Measurements from ENCODE around the gene MUCL3.
A peak's percentile ranks its signal among the peaks of the same experiment; 100 is the strongest.
"Not testable (repeated sequence)": the region's sequence is repeated elsewhere in the genome, so short reads cannot be mapped to it uniquely, and the experiment has no call there.

The MUCL3 gene

GRCh38 chr6:30988209-30988825, 47.5 kb downstream of the MUCL3 start:
- DNase-seq = no peak

DNA sequence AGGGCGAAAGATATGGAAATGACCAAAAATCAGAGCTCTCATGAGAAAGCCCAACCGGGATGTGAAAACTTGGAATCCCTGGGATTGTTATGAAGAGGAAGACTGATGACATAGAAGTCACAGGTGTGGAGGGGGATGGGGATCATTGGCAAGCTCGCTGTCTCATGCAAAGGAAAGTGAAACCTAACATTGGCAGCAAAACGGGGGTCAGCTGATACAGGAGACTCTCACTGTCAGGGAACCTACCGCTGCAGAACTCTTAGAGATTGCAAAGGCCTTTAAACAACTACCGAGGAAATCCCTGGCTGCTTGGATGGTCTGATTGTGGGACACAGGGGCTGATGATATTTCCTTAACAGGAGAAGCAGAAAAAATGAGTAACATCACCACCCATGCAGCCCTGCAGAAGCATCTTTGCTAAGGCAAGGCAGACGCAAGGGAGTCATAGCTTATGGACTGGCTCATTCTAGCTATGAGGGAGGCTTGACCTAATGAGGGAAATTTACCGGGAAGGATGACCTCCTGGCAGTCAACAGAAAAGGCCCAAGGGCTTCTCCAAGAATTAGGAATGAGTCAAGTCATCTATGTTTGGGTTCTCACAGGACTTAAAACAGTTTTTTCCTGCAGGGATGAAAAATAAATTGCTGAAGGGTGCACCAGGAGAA, 49.8 kb downstream of the MUCL3 start:
- peak; percentile 16 for DNase-seq

DNA sequence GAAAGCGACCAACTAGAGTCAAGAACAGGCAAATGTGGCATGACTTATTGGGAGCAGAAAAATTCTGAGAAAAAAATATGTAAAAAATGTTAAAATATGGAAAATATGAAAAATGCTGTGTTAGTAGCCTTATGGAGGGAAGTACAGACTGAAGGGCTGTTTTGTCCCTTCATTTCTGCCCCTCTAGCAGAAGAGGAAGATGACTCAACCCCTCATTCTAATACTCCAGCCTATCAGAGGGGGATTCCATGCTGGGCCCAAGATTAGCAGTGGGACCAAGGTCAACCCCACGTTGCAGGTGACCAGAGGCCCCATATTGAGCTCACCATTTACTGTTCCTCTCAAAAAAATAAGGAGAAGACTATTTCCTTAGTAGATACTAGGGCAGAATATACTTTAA, 51.1 kb downstream of the MUCL3 start:
- no peak for DNase-seq

DNA sequence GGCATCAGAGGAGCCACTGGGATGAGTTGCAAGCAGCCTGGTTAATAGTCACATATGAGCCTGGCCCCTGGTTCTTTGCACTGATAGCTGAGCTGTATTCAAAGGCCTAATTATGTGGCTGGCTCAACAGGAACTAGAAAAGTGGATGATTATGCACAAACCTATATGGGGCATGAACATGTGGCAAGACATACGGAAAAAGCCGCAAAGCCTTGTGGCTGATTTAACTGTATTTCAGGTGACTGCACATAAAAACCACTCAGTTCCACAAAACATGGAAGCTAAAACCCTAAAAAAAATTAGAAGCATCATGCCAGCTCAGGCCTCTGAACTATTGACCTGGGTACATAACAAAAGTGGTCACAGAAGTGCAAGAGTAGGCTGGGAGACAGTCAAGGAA, 56.5 kb downstream of the MUCL3 start:
- DNase-seq = no peak

GRCh38 chr6:30998785-30999184, 58.0 kb downstream of the MUCL3 start:
- no peak for DNase-seq

DNA sequence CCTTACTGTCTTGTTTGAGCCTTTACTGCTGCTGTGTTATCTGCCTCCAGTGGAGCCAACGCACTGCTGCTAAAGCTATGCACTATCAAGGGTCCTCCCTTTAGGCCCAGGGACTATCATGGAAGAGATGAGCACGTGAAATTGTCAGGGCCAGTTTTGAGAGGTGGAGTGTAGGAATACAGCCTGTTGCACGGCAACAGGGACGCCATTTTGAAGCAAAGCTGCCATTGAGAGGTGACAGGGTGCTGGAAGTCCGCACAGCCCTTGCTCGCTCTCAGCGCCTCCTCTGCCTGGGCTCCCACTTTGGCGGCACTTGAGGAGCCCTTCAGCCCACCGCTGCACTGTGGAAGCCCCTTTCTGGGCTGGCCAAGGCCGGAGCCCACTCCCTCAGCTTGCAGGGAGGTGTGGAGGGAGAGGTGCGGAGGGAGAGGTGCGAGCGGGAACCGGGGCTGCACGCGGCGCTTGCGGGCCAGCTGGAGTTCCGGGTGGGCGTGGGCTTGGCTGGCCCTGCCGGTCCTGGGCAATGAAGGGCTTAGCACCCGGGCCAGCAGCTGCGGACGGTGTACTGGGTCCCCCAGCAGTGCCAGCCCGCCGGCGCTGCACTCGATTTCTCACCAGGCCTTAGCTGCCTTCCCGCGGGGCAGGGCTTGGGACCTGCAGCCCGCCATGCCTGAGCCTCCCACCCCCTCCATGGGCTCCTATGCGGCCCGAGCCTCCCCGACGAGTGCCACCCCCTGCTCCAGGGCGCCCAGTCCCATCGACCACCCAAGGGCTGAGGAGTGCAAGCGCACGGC, 59.5 kb downstream of the MUCL3 start:
- DNase-seq = not testable (repeated sequence)

GRCh38 chr6:31001281-31001888, 60.6 kb downstream of the MUCL3 start:
- no peak for DNase-seq

DNA sequence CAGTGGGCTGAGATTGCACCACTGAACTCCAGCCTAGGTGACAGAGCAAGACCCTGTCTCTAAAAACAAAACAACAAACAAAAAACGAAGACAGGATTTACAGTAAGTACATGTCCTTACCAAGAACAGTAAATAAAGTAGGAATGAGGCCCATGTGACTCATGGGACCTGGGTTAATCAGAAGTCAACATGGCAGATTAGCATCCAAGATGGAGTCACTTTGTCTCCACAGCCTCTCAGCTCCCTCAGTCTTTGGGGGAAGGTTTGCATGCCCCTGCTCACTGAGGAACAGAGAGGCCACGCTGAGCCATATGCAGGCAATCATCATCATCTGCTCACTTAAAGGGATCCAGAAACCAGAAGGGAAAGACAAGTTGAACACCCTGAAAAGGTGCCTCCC, 61.7 kb downstream of the MUCL3 start:
- DNase-seq = no peak

Data from fibroblast of upper back skin (primary cell).